ENCODE measurements around the gene PRKAA1. TPM values are rescaled to one million over a fixed set of nuclear protein-coding genes. Genes with fewer than 3 reads are reported as not detected.
"Not testable (repeated sequence)": the region's sequence is repeated elsewhere in the genome, so short reads cannot be mapped to it uniquely, and the experiment has no call there.

PRKAA1 gene
- total RNA-seq, 1 donor from 2014 or later = 65.6 TPM

- no peaks in the 10 kb centered on the region for H3K27me3 Mint-ChIP-seq (ENCODE audit: low read depth, unreplicated experiment)
- Histone ChIP-seq H3K9me3 (ENCODE audit: insufficient read depth, low read depth, low read length) (no peaks in the 10 kb centered on the region), H4K20me1 (ENCODE audit: insufficient read depth, low read length) (peaks cover 89% of the 10 kb centered on the region)
Measured at GRCh38 chr5:40787986-40788385, 10.2 kb downstream of the PRKAA1 start.

DNA sequence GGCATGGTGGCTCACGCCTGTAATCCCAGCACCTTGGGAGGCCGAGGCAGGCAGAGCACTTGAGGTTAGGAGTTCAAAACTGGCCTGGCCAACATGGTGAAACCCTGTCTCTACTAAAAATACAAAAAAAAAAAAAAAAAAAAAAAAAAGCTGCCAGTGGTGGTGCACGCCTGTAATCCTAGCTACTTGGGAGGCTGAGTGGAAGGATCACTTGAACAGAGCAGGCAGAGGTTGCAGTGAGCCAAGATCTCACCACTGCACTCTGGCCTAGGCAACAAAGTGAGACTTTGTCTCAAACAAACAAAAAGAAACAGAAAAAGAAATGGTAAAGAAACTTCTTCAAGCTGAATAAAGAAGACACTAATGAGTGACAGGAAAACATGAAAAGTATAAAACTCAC is 11.5 kb downstream of the PRKAA1 start:
- H2AFZ ChIP-seq (ENCODE audit: low read depth, low read length); H3K9ac ChIP-seq (ENCODE audit: low read length); H3K9me3 ChIP-seq (ENCODE audit: insufficient read depth, low read depth, low read length); H3K4me3 Mint-ChIP-seq (ENCODE audit: unreplicated experiment); H3K36me3 Mint-ChIP-seq (ENCODE audit: low read depth, unreplicated experiment); H3K27me3 Mint-ChIP-seq (ENCODE audit: low read depth, unreplicated experiment); H3K9me3 Mint-ChIP-seq (ENCODE audit: unreplicated experiment); H3K36me3 ChIP-seq (ENCODE audit: insufficient read depth, low read length); H3K27ac ChIP-seq (ENCODE audit: low read depth, low read length); DNase-seq (ENCODE audit: low read depth); FAIRE-seq; H3K4me2 ChIP-seq (ENCODE audit: low read length); H3K4me3 ChIP-seq (ENCODE audit: insufficient read depth, low read depth, low read length); H3K4me1 ChIP-seq (ENCODE audit: insufficient read depth, low read length); H3K27me3 ChIP-seq (ENCODE audit: insufficient read depth, low read length); H3K27ac Mint-ChIP-seq (ENCODE audit: unreplicated experiment): not testable (repeated sequence)
- H4K20me1 ChIP-seq (ENCODE audit: insufficient read depth, low read length) = peaks cover 91% of the 10 kb centered on the region
- peaks cover 17% of the 10 kb centered on the region for H3K4me1 Mint-ChIP-seq (ENCODE audit: low read depth, unreplicated experiment)
- peaks cover 100% of the 10 kb centered on the region for H3K79me2 ChIP-seq (ENCODE audit: insufficient read depth, low read length)

More at GRCh38 chr5:40787986-40788385, 10.2 kb downstream of the PRKAA1 start:
- peaks cover 5% of the 10 kb centered on the region for H3K36me3 Mint-ChIP-seq (ENCODE audit: low read depth, unreplicated experiment)
- Histone ChIP-seq H3K79me2 (ENCODE audit: insufficient read depth, low read length) (peaks cover 100% of the 10 kb centered on the region), H3K36me3 (ENCODE audit: insufficient read depth, low read length) (peaks cover 2% of the 10 kb centered on the region), H3K27ac (ENCODE audit: low read depth, low read length) (no peak overlapping the region), H3K27me3 (ENCODE audit: insufficient read depth, low read length) (no peaks in the 10 kb centered on the region), H3K4me3 (ENCODE audit: insufficient read depth, low read depth, low read length) (no peak overlapping the region), H3K4me1 (ENCODE audit: insufficient read depth, low read length) (no peaks in the 10 kb centered on the region), H2AFZ (ENCODE audit: low read depth, low read length) (no peak overlapping the region), H3K9ac (ENCODE audit: low read length) (no peak overlapping the region), H3K4me2 (ENCODE audit: low read length) (no peak overlapping the region)
- no peak overlapping the region for H3K4me3 Mint-ChIP-seq (ENCODE audit: unreplicated experiment)
- FAIRE-seq = no peak
- H3K27ac Mint-ChIP-seq (ENCODE audit: unreplicated experiment) = no peak overlapping the region
- DNase-seq (ENCODE audit: low read depth) = no peak
- H3K4me1 Mint-ChIP-seq (ENCODE audit: low read depth, unreplicated experiment) = peaks cover 11% of the 10 kb centered on the region
- TF ChIP-seq EZH2 (IDR thresholded peaks at IDR 0.05; ENCODE audit: insufficient read depth, low read length) = no peak
- TF ChIP-seq, protein P1, sequence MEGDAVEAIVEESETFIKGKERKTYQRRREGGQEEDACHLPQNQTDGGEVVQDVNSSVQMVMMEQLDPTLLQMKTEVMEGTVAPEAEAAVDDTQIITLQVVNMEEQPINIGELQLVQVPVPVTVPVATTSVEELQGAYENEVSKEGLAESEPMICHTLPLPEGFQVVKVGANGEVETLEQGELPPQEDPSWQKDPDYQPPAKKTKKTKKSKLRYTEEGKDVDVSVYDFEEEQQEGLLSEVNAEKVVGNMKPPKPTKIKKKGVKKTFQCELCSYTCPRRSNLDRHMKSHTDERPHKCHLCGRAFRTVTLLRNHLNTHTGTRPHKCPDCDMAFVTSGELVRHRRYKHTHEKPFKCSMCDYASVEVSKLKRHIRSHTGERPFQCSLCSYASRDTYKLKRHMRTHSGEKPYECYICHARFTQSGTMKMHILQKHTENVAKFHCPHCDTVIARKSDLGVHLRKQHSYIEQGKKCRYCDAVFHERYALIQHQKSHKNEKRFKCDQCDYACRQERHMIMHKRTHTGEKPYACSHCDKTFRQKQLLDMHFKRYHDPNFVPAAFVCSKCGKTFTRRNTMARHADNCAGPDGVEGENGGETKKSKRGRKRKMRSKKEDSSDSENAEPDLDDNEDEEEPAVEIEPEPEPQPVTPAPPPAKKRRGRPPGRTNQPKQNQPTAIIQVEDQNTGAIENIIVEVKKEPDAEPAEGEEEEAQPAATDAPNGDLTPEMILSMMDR (IDR thresholded peaks at IDR 0.05; ENCODE audit: insufficient read depth, low read depth, low read length) = no peak
- no peaks in the 10 kb centered on the region for H3K9me3 Mint-ChIP-seq (ENCODE audit: unreplicated experiment)

DNA sequence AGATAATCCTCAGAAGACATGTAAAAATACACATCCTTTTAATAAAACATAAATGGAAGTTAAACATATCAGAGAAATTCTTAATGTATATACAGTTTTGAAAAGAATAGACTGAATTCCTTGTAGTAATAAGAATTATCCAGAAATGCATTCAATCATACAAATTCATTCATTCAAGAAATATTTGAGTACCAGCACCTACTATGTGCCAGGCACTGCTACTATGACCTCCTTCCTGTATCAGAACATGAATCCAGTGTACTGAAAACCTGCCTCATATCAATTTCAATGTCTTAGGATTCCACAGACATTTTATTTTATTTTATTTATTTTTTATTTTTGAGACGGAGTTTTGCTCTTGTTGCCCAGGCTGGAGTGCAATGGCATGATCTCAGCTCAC is 13.3 kb downstream of the PRKAA1 start:
- H3K4me1 Mint-ChIP-seq (ENCODE audit: low read depth, unreplicated experiment) = peaks cover 14% of the 10 kb centered on the region
- H3K27ac ChIP-seq (ENCODE audit: low read depth, low read length) = no peak overlapping the region
- peaks cover 2% of the 10 kb centered on the region for H3K36me3 ChIP-seq (ENCODE audit: insufficient read depth, low read length)
- H3K4me1 ChIP-seq (ENCODE audit: insufficient read depth, low read length) = no peaks in the 10 kb centered on the region
- H3K4me2 ChIP-seq (ENCODE audit: low read length) = no peak overlapping the region
- DNase-seq (ENCODE audit: low read depth) (no peak), FAIRE-seq (no peak)
- H3K9me3 ChIP-seq (ENCODE audit: insufficient read depth, low read depth, low read length) = no peaks in the 10 kb centered on the region
- no peak overlapping the region for H2AFZ ChIP-seq (ENCODE audit: low read depth, low read length)
- H3K36me3 Mint-ChIP-seq (ENCODE audit: low read depth, unreplicated experiment) = peaks cover 5% of the 10 kb centered on the region
- no peaks in the 10 kb centered on the region for H3K27me3 ChIP-seq (ENCODE audit: insufficient read depth, low read length)
- no peak overlapping the region for H3K9ac ChIP-seq (ENCODE audit: low read length)
- peaks cover 91% of the 10 kb centered on the region for H4K20me1 ChIP-seq (ENCODE audit: insufficient read depth, low read length)
- no peak for TF ChIP-seq EZH2 (IDR thresholded peaks at IDR 0.05; ENCODE audit: insufficient read depth, low read length)
- TF ChIP-seq, protein P1 (IDR thresholded peaks at IDR 0.05; ENCODE audit: insufficient read depth, low read depth, low read length) = no peak
- H3K9me3 Mint-ChIP-seq (ENCODE audit: unreplicated experiment) = no peaks in the 10 kb centered on the region
- H3K27ac Mint-ChIP-seq (ENCODE audit: unreplicated experiment) = no peak overlapping the region
- no peaks in the 10 kb centered on the region for H3K27me3 Mint-ChIP-seq (ENCODE audit: low read depth, unreplicated experiment)
- H3K4me3 ChIP-seq (ENCODE audit: insufficient read depth, low read depth, low read length) = no peak overlapping the region
- peaks cover 100% of the 10 kb centered on the region for H3K79me2 ChIP-seq (ENCODE audit: insufficient read depth, low read length)
- no peak overlapping the region for H3K4me3 Mint-ChIP-seq (ENCODE audit: unreplicated experiment)

All from astrocyte (in vitro differentiated cells and primary cell).